ENCODE measurements around the gene TFRC. TPM values are rescaled to one million over a fixed set of nuclear protein-coding genes. Genes with fewer than 3 reads are reported as not detected.
"Not testable (repeated sequence)": the region's sequence is repeated elsewhere in the genome, so short reads cannot be mapped to it uniquely, and the experiment has no call there.

Gene TFRC
- total RNA-seq, 1 donor from 2014 or later = 93.4 TPM

DNA sequence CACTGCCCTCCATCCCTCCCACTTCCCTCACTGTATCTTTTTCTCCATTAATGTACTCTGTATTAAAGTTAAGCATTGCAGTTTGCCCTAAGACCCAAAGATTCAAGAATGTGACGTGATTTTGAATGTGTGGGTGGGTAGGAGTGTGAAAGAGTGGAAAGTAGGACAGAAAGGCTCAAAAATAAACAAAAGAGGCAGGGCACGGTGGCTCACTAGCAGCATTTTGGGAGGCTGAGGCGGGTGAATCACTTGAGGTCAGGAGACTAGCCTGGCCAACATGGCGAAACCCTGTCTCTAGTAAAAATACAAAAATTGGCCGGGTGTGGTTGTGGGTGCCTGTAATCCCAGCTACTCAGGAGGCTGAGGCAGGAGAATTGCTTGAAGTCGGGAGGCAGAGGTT is 18.4 kb downstream of the TFRC start:
- Histone ChIP-seq H3K4me3 (ENCODE audit: low read length in 3 of 3) (no peak overlapping the region), H3K9ac (ENCODE audit: low read depth in 1 of 3, low read length in 3 of 3) (no peak overlapping the region), H3K4me1 (ENCODE audit: control insufficient read depth in 3 of 3, insufficient read depth in 3 of 3, low read length in 3 of 3) (no peaks in the 10 kb centered on the region), H3K36me3 (ENCODE audit: control insufficient read depth in 3 of 3, insufficient read depth in 3 of 3, low read length in 3 of 3) (peaks cover 73 to 82% (median 82%) of the 10 kb centered on the region in 3 donors), H3K27ac (ENCODE audit: low read depth, low read length) (no peak overlapping the region), H3K9me3 (ENCODE audit: control insufficient read depth in 3 of 3, low read length in 3 of 3) (no peaks in the 10 kb centered on the region), H3K27me3 (ENCODE audit: control insufficient read depth in 3 of 3, insufficient read depth in 3 of 3, low read length in 3 of 3) (no peaks in the 10 kb centered on the region)

DNA sequence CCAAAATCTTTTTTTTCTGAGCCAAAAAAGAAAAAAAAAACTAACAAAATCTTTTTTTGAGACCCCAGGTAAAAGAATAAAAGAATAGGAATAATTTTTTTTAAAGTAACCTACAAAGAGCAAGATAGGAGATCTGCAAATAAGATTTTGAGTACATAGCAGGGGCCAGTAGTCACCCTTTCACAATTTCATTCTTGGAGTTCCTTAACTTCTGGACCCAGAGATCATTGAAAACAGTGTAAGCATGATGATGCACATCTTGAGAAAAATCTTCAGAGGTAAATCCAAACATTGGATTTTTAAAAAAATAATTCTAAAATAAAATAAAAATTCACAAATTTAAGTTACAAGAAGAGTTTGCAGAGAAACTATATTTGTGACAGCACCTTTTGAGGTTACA is 18.8 kb downstream of the TFRC start:
- no peak overlapping the region for H3K4me3 ChIP-seq (ENCODE audit: low read length in 3 of 3)
- no peak overlapping the region for H3K9ac ChIP-seq (ENCODE audit: low read depth in 1 of 3, low read length in 3 of 3)

DNA sequence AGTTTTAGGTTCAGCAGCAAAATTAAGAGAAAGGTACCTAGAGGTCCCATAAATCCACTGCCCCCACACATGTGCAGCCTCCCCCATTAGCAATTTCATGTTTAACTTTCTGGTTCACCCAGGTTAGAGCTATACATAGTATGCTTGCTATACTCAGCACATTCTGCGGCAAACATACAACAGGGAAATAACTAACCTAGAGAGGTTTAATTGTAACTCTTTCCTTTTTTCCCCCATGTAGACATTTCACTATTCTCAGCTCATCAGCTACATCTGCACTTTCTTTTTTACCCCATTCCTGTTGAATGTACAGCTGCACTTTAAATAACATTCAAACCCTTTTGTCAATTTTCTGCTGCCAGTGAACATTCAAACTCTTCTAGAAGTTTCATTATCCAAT is 21.1 kb downstream of the TFRC start:
- H3K9ac ChIP-seq (ENCODE audit: low read depth in 1 of 3, low read length in 3 of 3) = no peak overlapping the region
- H3K27me3 ChIP-seq (ENCODE audit: control insufficient read depth in 3 of 3, insufficient read depth in 3 of 3, low read length in 3 of 3) = no peaks in the 10 kb centered on the region
- peaks cover 73 to 83% (median 83%) of the 10 kb centered on the region in 3 donors for H3K36me3 ChIP-seq (ENCODE audit: control insufficient read depth in 3 of 3, insufficient read depth in 3 of 3, low read length in 3 of 3)
- no peak overlapping the region for H3K4me3 ChIP-seq (ENCODE audit: low read length in 3 of 3)
- H3K27ac ChIP-seq (ENCODE audit: low read depth, low read length) = no peak overlapping the region
- H3K4me1 ChIP-seq (ENCODE audit: control insufficient read depth in 3 of 3, insufficient read depth in 3 of 3, low read length in 3 of 3) = no peaks in the 10 kb centered on the region
- H3K9me3 ChIP-seq (ENCODE audit: control insufficient read depth in 3 of 3, low read length in 3 of 3) = no peaks in the 10 kb centered on the region

More for the DNA sequence above, 18.8 kb downstream of the TFRC start:
- no peak overlapping the region for H3K27ac ChIP-seq (ENCODE audit: low read depth, low read length)
- no peaks in the 10 kb centered on the region for H3K27me3 ChIP-seq (ENCODE audit: control insufficient read depth in 3 of 3, insufficient read depth in 3 of 3, low read length in 3 of 3)
- H3K9me3 ChIP-seq (ENCODE audit: control insufficient read depth in 3 of 3, low read length in 3 of 3) = no peaks in the 10 kb centered on the region
- H3K36me3 ChIP-seq (ENCODE audit: control insufficient read depth in 3 of 3, insufficient read depth in 3 of 3, low read length in 3 of 3) = peaks cover 73 to 84% (median 83%) of the 10 kb centered on the region in 3 donors
- H3K4me1 ChIP-seq (ENCODE audit: control insufficient read depth in 3 of 3, insufficient read depth in 3 of 3, low read length in 3 of 3) = no peaks in the 10 kb centered on the region

DNA sequence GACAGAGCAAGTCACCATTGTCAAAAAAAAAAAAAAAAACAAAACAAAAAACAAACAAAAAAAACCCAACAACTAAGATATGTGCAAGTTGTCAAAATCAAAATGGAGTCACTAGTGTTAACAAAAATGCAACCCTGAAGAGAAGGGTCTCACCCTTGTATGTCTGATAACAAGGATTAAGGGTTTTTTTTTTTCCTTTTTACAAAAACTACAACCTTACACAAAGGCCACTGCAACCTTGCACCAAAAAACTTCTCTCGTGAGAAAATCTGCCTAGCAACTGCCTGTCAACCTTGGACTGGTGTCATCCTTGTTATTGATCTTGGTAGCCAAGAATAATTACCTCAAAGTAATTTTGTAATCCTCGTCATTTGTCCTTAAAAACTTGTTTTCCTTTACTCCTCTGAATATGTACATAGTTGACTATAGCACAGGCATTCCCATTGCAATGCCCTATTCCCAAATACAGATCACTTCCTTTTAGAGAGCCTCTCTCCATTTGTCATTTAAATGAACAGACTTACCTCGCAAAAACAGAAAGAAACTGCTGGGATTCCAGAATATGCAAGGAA is 24.0 kb downstream of the TFRC start:
- no peaks in the 10 kb centered on the region for H3K4me1 ChIP-seq (ENCODE audit: control insufficient read depth in 3 of 3, insufficient read depth in 3 of 3, low read length in 3 of 3)
- no peaks in the 10 kb centered on the region for H3K27me3 ChIP-seq (ENCODE audit: control insufficient read depth in 3 of 3, insufficient read depth in 3 of 3, low read length in 3 of 3)
- H3K27ac ChIP-seq (ENCODE audit: low read depth, low read length) = no peak overlapping the region
- no peak overlapping the region for H3K4me3 ChIP-seq (ENCODE audit: low read length in 3 of 3)
- H3K9me3 ChIP-seq (ENCODE audit: control insufficient read depth in 3 of 3, low read length in 3 of 3) = no peaks in the 10 kb centered on the region
- peaks cover 76 to 89% (median 79%) of the 10 kb centered on the region in 3 donors for H3K36me3 ChIP-seq (ENCODE audit: control insufficient read depth in 3 of 3, insufficient read depth in 3 of 3, low read length in 3 of 3)
- no peak overlapping the region for H3K9ac ChIP-seq (ENCODE audit: low read depth in 1 of 3, low read length in 3 of 3)

DNA sequence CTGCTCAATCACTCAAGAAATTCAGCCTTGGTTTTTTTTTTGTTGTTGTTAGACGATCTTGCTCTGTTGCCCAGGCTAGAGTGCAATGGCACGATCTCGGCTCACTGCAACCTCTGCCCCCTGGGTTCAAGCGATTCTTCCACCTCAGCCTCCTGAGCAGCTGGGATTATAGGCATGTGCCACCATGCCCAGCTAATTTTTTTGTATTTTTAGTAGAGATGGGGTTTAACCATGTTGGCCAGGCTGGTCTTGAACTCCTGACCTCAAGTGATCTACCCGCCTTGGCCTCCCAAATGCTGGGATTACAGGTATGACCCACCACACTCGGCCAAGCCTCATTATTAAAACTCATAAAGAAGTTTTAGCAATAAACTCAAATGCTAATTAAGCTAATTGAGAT is 25.5 kb downstream of the TFRC start:
- not testable (repeated sequence) for H3K4me3 ChIP-seq (ENCODE audit: low read length in 3 of 3); H3K27me3 ChIP-seq (ENCODE audit: control insufficient read depth in 3 of 3, insufficient read depth in 3 of 3, low read length in 3 of 3); H3K4me1 ChIP-seq (ENCODE audit: control insufficient read depth in 3 of 3, insufficient read depth in 3 of 3, low read length in 3 of 3); H3K27ac ChIP-seq (ENCODE audit: low read depth, low read length); H3K9me3 ChIP-seq (ENCODE audit: control insufficient read depth in 3 of 3, low read length in 3 of 3); H3K9ac ChIP-seq (ENCODE audit: low read depth in 1 of 3, low read length in 3 of 3)
- peaks cover 75 to 89% (median 80%) of the 10 kb centered on the region in 3 donors for H3K36me3 ChIP-seq (ENCODE audit: control insufficient read depth in 3 of 3, insufficient read depth in 3 of 3, low read length in 3 of 3)

DNA sequence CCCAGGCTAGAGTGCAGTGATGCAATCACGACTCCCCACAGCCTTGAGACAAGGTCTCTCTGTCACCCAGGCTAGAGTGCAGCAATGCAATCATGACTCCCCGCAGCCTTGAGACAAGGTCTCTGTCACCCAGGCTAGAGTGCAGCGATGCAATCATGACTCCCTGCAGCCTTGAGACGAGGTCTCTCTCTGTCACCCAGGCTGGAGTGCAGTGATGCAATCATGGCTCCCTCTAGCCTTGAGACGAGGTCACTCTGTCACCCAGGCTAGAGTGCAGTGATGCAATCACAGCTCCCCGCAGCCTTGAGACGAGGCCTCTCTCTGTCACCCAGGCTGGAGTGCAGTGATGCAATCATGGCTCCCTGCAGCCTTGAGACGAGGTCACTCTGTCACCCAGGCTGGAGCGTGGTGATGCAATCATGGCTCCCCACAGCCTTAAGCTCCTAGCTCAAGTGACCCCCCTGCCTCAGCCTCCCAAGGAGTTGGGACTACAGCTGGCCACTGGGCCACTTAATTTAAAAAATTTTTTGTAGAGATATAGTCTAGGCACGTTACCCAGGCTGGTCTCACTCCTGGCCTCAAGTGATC is 26.1 kb downstream of the TFRC start:
- H3K27me3 ChIP-seq (ENCODE audit: control insufficient read depth in 3 of 3, insufficient read depth in 3 of 3, low read length in 3 of 3) = no peaks in the 10 kb centered on the region
- no peaks in the 10 kb centered on the region for H3K4me1 ChIP-seq (ENCODE audit: control insufficient read depth in 3 of 3, insufficient read depth in 3 of 3, low read length in 3 of 3)

DNA sequence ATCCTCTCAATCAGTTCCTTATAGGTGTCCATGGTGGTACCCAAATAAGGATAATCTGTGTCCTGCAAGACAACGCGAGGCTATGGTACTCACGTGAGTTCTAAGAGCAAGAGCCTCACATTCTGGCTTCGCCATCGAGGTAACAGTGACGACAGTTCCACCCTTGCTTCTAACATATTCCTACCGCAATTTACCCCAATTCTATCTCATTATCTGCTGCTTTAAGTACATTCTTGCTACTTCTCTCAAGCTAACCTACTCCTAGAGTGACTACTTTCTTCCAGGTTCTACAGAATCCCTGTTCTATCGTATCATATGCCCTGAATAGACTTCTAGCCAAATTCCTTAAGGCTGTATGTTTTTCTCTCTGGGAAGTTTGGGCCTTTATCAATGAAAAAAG is 26.6 kb downstream of the TFRC start:
- no peaks in the 10 kb centered on the region for H3K27me3 ChIP-seq (ENCODE audit: control insufficient read depth in 3 of 3, insufficient read depth in 3 of 3, low read length in 3 of 3)
- H3K27ac ChIP-seq (ENCODE audit: low read depth, low read length) = no peak overlapping the region
- no peaks in the 10 kb centered on the region for H3K9me3 ChIP-seq (ENCODE audit: control insufficient read depth in 3 of 3, low read length in 3 of 3)
- peaks cover 78 to 93% (median 81%) of the 10 kb centered on the region in 3 donors for H3K36me3 ChIP-seq (ENCODE audit: control insufficient read depth in 3 of 3, insufficient read depth in 3 of 3, low read length in 3 of 3)
- H3K9ac ChIP-seq (ENCODE audit: low read depth in 1 of 3, low read length in 3 of 3) = no peak overlapping the region
- no peaks in the 10 kb centered on the region for H3K4me1 ChIP-seq (ENCODE audit: control insufficient read depth in 3 of 3, insufficient read depth in 3 of 3, low read length in 3 of 3)
- H3K4me3 ChIP-seq (ENCODE audit: low read length in 3 of 3) = no peak overlapping the region

More for the DNA sequence above, 26.1 kb downstream of the TFRC start:
- Histone ChIP-seq H3K4me3 (ENCODE audit: low read length in 3 of 3) (no peak overlapping the region), H3K36me3 (ENCODE audit: control insufficient read depth in 3 of 3, insufficient read depth in 3 of 3, low read length in 3 of 3) (peaks cover 76 to 91% (median 79%) of the 10 kb centered on the region in 3 donors), H3K27ac (ENCODE audit: low read depth, low read length) (no peak overlapping the region), H3K9ac (ENCODE audit: low read depth in 1 of 3, low read length in 3 of 3) (no peak overlapping the region), H3K9me3 (ENCODE audit: control insufficient read depth in 3 of 3, low read length in 3 of 3) (no peaks in the 10 kb centered on the region)

GRCh38 chr3:196054661-196055060 is 27.2 kb downstream of the TFRC start:
- no peaks in the 10 kb centered on the region for H3K9me3 ChIP-seq (ENCODE audit: control insufficient read depth in 3 of 3, low read length in 3 of 3)
- H3K9ac ChIP-seq (ENCODE audit: low read depth in 1 of 3, low read length in 3 of 3) = no peak overlapping the region
- H3K4me3 ChIP-seq (ENCODE audit: low read length in 3 of 3) = no peak overlapping the region
- no peaks in the 10 kb centered on the region for H3K27me3 ChIP-seq (ENCODE audit: control insufficient read depth in 3 of 3, insufficient read depth in 3 of 3, low read length in 3 of 3)
- H3K4me1 ChIP-seq (ENCODE audit: control insufficient read depth in 3 of 3, insufficient read depth in 3 of 3, low read length in 3 of 3) = no peaks in the 10 kb centered on the region
- H3K36me3 ChIP-seq (ENCODE audit: control insufficient read depth in 3 of 3, insufficient read depth in 3 of 3, low read length in 3 of 3) = peaks cover 78 to 93% (median 80%) of the 10 kb centered on the region in 3 donors
- H3K27ac ChIP-seq (ENCODE audit: low read depth, low read length) = no peak overlapping the region

DNA sequence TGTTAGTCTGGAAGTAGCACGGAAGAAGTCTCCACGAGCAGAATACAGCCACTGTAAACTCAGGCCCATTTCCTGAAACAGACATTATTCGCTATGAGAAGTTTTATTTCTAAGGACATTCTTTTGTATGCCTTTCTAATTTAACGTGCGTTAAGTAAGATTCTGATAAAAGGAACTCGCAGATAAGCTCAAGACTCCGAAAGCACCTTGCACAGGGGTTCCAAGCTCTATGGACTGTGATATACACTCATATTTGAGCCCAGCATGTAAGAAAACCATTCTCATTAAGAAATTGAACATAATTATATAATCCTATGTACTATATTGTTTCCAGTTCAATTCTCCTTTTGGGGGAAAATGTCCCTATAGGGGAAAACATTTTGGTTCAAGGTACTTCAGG is 28.4 kb downstream of the TFRC start:
- Histone ChIP-seq H3K27me3 (ENCODE audit: control insufficient read depth in 3 of 3, insufficient read depth in 3 of 3, low read length in 3 of 3) (no peaks in the 10 kb centered on the region), H3K9me3 (ENCODE audit: control insufficient read depth in 3 of 3, low read length in 3 of 3) (no peaks in the 10 kb centered on the region), H3K36me3 (ENCODE audit: control insufficient read depth in 3 of 3, insufficient read depth in 3 of 3, low read length in 3 of 3) (peaks cover 78 to 91% (median 81%) of the 10 kb centered on the region in 3 donors), H3K4me3 (ENCODE audit: low read length in 3 of 3) (no peak overlapping the region), H3K4me1 (ENCODE audit: control insufficient read depth in 3 of 3, insufficient read depth in 3 of 3, low read length in 3 of 3) (no peaks in the 10 kb centered on the region), H3K27ac (ENCODE audit: low read depth, low read length) (no peak overlapping the region), H3K9ac (ENCODE audit: low read depth in 1 of 3, low read length in 3 of 3) (no peak overlapping the region)

- no peak overlapping the region for H3K27ac ChIP-seq (ENCODE audit: low read depth, low read length)
- no peaks in the 10 kb centered on the region for H3K9me3 ChIP-seq (ENCODE audit: control insufficient read depth in 3 of 3, low read length in 3 of 3)
- H3K27me3 ChIP-seq (ENCODE audit: control insufficient read depth in 3 of 3, insufficient read depth in 3 of 3, low read length in 3 of 3) = no peaks in the 10 kb centered on the region
- no peak overlapping the region for H3K4me3 ChIP-seq (ENCODE audit: low read length in 3 of 3)
- no peak overlapping the region for H3K9ac ChIP-seq (ENCODE audit: low read depth in 1 of 3, low read length in 3 of 3)
- no peaks in the 10 kb centered on the region for H3K4me1 ChIP-seq (ENCODE audit: control insufficient read depth in 3 of 3, insufficient read depth in 3 of 3, low read length in 3 of 3)
- H3K36me3 ChIP-seq (ENCODE audit: control insufficient read depth in 3 of 3, insufficient read depth in 3 of 3, low read length in 3 of 3) = peaks cover 61 to 71% (median 61%) of the 10 kb centered on the region in 3 donors
Measured at GRCh38 chr3:196051282-196052076, 30.4 kb downstream of the TFRC start.
